Mammary epithelial cell (primary cell): ENCODE measurements around the gene CACNA2D1.

ENCODE experiments used
- EZH2 ChIP-seq: IDR thresholded peaks from 2 replicates; pipeline ENCODE4 v1.6.1; 2012; ENCODE audit warnings: low read length, inconsistent platforms, borderline replicate concordance
- TF ChIP-seq, protein P1 (sequence below), 2 donors: IDR thresholded peaks in 1 of 2; conservative IDR thresholded peaks in 1 of 2; 2 replicates each; pipeline ENCODE4 v1.5.1; 2011 to 2012; ENCODE audit warnings: inconsistent platforms in 2 of 2, low read length in 2 of 2, mild to moderate bottlenecking in 2 of 2, control low read depth in 1 of 2, low read depth in 1 of 2; ENCODE audit not compliant: insufficient read depth in 1 of 2; ENCODE audit errors: extremely low read depth in 1 of 2

GRCh38 chr7:82289152-82289535 lies 154.4 kb downstream of the CACNA2D1 start:
- TF ChIP-seq, protein P1, sequence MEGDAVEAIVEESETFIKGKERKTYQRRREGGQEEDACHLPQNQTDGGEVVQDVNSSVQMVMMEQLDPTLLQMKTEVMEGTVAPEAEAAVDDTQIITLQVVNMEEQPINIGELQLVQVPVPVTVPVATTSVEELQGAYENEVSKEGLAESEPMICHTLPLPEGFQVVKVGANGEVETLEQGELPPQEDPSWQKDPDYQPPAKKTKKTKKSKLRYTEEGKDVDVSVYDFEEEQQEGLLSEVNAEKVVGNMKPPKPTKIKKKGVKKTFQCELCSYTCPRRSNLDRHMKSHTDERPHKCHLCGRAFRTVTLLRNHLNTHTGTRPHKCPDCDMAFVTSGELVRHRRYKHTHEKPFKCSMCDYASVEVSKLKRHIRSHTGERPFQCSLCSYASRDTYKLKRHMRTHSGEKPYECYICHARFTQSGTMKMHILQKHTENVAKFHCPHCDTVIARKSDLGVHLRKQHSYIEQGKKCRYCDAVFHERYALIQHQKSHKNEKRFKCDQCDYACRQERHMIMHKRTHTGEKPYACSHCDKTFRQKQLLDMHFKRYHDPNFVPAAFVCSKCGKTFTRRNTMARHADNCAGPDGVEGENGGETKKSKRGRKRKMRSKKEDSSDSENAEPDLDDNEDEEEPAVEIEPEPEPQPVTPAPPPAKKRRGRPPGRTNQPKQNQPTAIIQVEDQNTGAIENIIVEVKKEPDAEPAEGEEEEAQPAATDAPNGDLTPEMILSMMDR (conservative IDR thresholded peaks at IDR 0.05 in 1 of 2, IDR thresholded peaks at IDR 0.05 in 1 of 2; ENCODE audit: extremely low read depth in 1 of 2, insufficient read depth in 1 of 2, low read depth in 1 of 2, low read length in 2 of 2) = no peak
- no peak for TF ChIP-seq EZH2
